Bronchial epithelial cell (primary cell): ENCODE measurements around the gene MTX1. TPM values are rescaled to one million over a fixed set of nuclear protein-coding genes. Genes with fewer than 3 reads are reported as not detected.
"Not testable (repeated sequence)": the region's sequence is repeated elsewhere in the genome, so short reads cannot be mapped to it uniquely, and the experiment has no call there.

Experiments used
- DNase-seq: peaks from one replicate; pipeline ENCODE4 v3.0.0-alpha.2; 2010; ENCODE audit warnings: low read depth
- FAIRE-seq: peaks from 2 replicates; lab custom pipeline; 2011; peaks lifted over from hg19 to GRCh38; lab: Jason Lieb, UNC
- H3K27me3 ChIP-seq: 2 replicates; pipeline ENCODE4 v1.5.1; 2011; ENCODE audit warnings: low read length; ENCODE audit not compliant: control insufficient read depth, insufficient read depth
- H3K36me3 ChIP-seq: 2 replicates; pipeline ENCODE4 v1.5.1; 2011; ENCODE audit warnings: low read length; ENCODE audit not compliant: control insufficient read depth, insufficient read depth
- H3K4me3 ChIP-seq: 2 replicates; pipeline ENCODE4 v1.5.1; 2011; ENCODE audit warnings: mild to moderate bottlenecking, low read depth, low read length, control low read depth
- CTCF ChIP-seq: IDR thresholded peaks from 2 replicates; pipeline ENCODE4 v1.5.1; 2011; ENCODE audit warnings: mild to moderate bottlenecking, moderate library complexity, low read length, control low read depth, inconsistent platforms; ENCODE audit not compliant: insufficient read depth, severe bottlenecking
- total RNA-seq: library from RNA; depleted of rRNA; stranded (reverse); fragments of >200 nt; gene quantifications from 2 replicates; pipeline ENCODE4 v1.2.1, GENCODE V29; 2014

Gene MTX1
- total RNA-seq, 1 donor from 2014 or later, result 48.4 TPM

- DNase-seq, H3K4me3 ChIP-seq, H3K27me3 ChIP-seq, H3K36me3 ChIP-seq: not testable (repeated sequence)
- peak; percentile 58 for FAIRE-seq
Observed at GRCh38 chr1:155235375-155235774, 26.9 kb downstream of the MTX1 start.

GRCh38 chr1:155236451-155236850 is 28.0 kb downstream of the MTX1 start:
- peak; percentile 39 for DNase-seq
- Histone ChIP-seq H3K27me3 (no peaks in the 10 kb centered on the region), H3K4me3 (no peak overlapping the region), H3K36me3 (peaks cover 4% of the 10 kb centered on the region)
- FAIRE-seq, result no peak
- TF ChIP-seq CTCF, result no peak

- FAIRE-seq, result no peak
- Histone ChIP-seq H3K27me3 (no peaks in the 10 kb centered on the region), H3K36me3 (peaks cover 4% of the 10 kb centered on the region), H3K4me3 (peak overlapping the region; percentile 21)
- peak; percentile 77 for DNase-seq
- no peak for TF ChIP-seq CTCF
Observed at GRCh38 chr1:155241069-155241679, 32.7 kb downstream of the MTX1 start.

GRCh38 chr1:155241841-155242264 is 33.4 kb downstream of the MTX1 start:
- no peak for DNase-seq
- Histone ChIP-seq H3K36me3 (peaks cover 4% of the 10 kb centered on the region), H3K4me3 (no peak overlapping the region), H3K27me3 (no peaks in the 10 kb centered on the region)
- no peak for TF ChIP-seq CTCF
- FAIRE-seq, result no peak

- no peak for DNase-seq
- H3K27me3 ChIP-seq, result no peaks in the 10 kb centered on the region
- no peak for TF ChIP-seq CTCF
- H3K4me3 ChIP-seq, result no peak overlapping the region
- no peak for FAIRE-seq
- H3K36me3 ChIP-seq, result peaks cover 8% of the 10 kb centered on the region
Observed at GRCh38 chr1:155242805-155243358, 34.4 kb downstream of the MTX1 start.

- peak overlapping the region; percentile 80 for H3K4me3 ChIP-seq
- DNase-seq (peak; percentile 95), FAIRE-seq (no peak)
- H3K27me3 ChIP-seq, result no peaks in the 10 kb centered on the region
- no peak for TF ChIP-seq CTCF
- peaks cover 11% of the 10 kb centered on the region for H3K36me3 ChIP-seq
Observed at GRCh38 chr1:155244368-155245162, 36.1 kb downstream of the MTX1 start.
